MM.1S (cell line): Measurements from ENCODE around the gene CALD1.
A peak's percentile ranks its signal among the peaks of the same experiment; 100 is the strongest.

Experiments used
- DNase-seq: peaks from one replicate; pipeline ENCODE4 v3.0.0-alpha.2; 2015
- H2AFZ ChIP-seq: fragments of 300-600 bp; sonication (generic); 2 replicates; pipeline ENCODE4 v1.6.0; 2016; ENCODE audit warnings: antibody characterized with exemption, low read length
- H3F3A ChIP-seq: fragments of 300-600 bp; sonication (generic); 2 replicates; pipeline ENCODE4 v1.6.1; 2016; ENCODE audit warnings: mild to moderate bottlenecking, antibody characterized with exemption, low read length, moderate library complexity, mixed read lengths; ENCODE audit not compliant: insufficient read depth
- H3K27ac ChIP-seq: fragments of 300-600 bp; sonication (generic); 2 replicates; pipeline ENCODE4 v1.5.1; 2016; ENCODE audit warnings: mild to moderate bottlenecking, low read length
- H3K27me3 ChIP-seq: fragments of 300-600 bp; sonication (generic); replicated peaks from 2 replicates; pipeline ENCODE4 v1.6.0; 2016; ENCODE audit warnings: low read length; ENCODE audit not compliant: insufficient read depth
- H3K36me3 ChIP-seq: fragments of 300-600 bp; sonication (generic); replicated peaks from 2 replicates; pipeline ENCODE4 v1.6.1; 2016; ENCODE audit warnings: mild to moderate bottlenecking, low read length, mixed read lengths; ENCODE audit not compliant: insufficient read depth
- H3K4me1 ChIP-seq: fragments of 300-600 bp; sonication (generic); 2 replicates; pipeline ENCODE4 v1.6.1; 2016; ENCODE audit warnings: low read length, mixed read lengths
- H3K4me2 ChIP-seq: fragments of 300-600 bp; sonication (generic); 2 replicates; pipeline ENCODE4 v1.6.0; 2016; ENCODE audit warnings: low read depth, low read length
- H3K4me3 ChIP-seq: fragments of 300-600 bp; sonication (generic); 2 replicates; pipeline ENCODE4 v1.5.1; 2016; ENCODE audit warnings: low read length, mixed read lengths
- H3K79me2 ChIP-seq: fragments of 300-600 bp; sonication (generic); 2 replicates; pipeline ENCODE4 v1.6.1; 2016; ENCODE audit warnings: mixed run types, low read length, mixed read lengths
- H3K9ac ChIP-seq: fragments of 300-600 bp; sonication (generic); 2 replicates; pipeline ENCODE4 v1.6.1; 2016; ENCODE audit warnings: low read length, mixed read lengths
- H3K9me2 ChIP-seq: fragments of 300-600 bp; sonication (generic); replicated peaks from 2 replicates; pipeline ENCODE4 v1.6.1; 2016; ENCODE audit warnings: mild to moderate bottlenecking, low read length, mixed read lengths; ENCODE audit not compliant: insufficient read depth
- H3K9me3 ChIP-seq: fragments of 300-600 bp; sonication (generic); replicated peaks from 2 replicates; pipeline ENCODE4 v1.6.1; 2016; ENCODE audit warnings: mild to moderate bottlenecking, low read length, mixed read lengths; ENCODE audit not compliant: insufficient read depth
- H4K20me1 ChIP-seq: fragments of 300-600 bp; sonication (generic); 2 replicates; pipeline ENCODE4 v1.6.1; 2016; ENCODE audit warnings: mild to moderate bottlenecking, low read length, moderate library complexity, mixed read lengths; ENCODE audit not compliant: insufficient read depth
- EZH2 ChIP-seq: fragments of 300-600 bp; sonication (generic); optimal IDR thresholded peaks from 2 replicates; pipeline ENCODE3; 2017; ENCODE audit warnings: low read depth, mild to moderate bottlenecking, antibody characterized with exemption, low read length, mixed read lengths
- EZH2phosphoT487 ChIP-seq: fragments of 300-600 bp; sonication (generic); IDR thresholded peaks from 2 replicates; pipeline ENCODE4 v1.6.1; 2018; ENCODE audit warnings: antibody characterized with exemption, low read length
- TF ChIP-seq, protein P1 (sequence below): fragments of 300-600 bp; sonication (generic); IDR thresholded peaks from 2 replicates; pipeline ENCODE4 v1.5.1; 2016; ENCODE audit warnings: antibody characterized with exemption, low read length, mixed read lengths

CALD1 gene

DNA sequence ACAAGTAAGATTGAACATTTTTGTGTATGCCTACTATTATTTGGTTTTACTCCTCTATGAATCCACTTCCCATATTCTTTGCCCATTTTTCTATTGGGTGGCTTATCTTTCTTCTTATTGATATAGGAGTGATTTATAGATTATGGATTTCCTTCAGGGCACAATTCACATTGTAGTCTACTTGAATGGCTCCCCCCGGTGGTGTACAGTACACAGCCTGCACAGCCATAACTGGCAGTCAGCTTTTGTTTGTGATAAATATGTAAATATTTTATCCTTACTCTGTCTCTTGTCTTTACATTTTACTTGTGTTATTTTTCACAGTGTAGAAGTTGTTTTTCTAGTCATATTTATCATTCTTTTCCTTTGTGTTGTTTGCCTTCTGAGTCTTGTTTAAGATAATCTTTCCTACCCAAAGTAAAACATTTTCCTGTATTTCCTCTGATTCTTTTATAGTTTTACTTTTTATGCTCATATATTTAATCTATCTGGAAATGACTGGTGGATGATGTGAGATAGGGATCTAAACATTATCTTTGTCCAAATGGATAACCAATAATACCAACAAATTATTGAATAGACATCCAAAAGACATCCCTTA is 23.9 kb upstream of the CALD1 start:
- Histone ChIP-seq H4K20me1 (no peaks in the 10 kb centered on the region), H3K36me3 (no peaks in the 10 kb centered on the region), H3K4me1 (no peaks in the 10 kb centered on the region), H3K9me2 (no peaks in the 10 kb centered on the region), H3K9ac (no peak overlapping the region), H3K27me3 (no peaks in the 10 kb centered on the region), H3K27ac (no peak overlapping the region), H3K4me3 (no peak overlapping the region), H3K79me2 (no peaks in the 10 kb centered on the region), H3F3A (no peaks in the 10 kb centered on the region), H2AFZ (no peak overlapping the region), H3K9me3 (no peaks in the 10 kb centered on the region), H3K4me2 (no peak overlapping the region)
- TF ChIP-seq, protein P1, sequence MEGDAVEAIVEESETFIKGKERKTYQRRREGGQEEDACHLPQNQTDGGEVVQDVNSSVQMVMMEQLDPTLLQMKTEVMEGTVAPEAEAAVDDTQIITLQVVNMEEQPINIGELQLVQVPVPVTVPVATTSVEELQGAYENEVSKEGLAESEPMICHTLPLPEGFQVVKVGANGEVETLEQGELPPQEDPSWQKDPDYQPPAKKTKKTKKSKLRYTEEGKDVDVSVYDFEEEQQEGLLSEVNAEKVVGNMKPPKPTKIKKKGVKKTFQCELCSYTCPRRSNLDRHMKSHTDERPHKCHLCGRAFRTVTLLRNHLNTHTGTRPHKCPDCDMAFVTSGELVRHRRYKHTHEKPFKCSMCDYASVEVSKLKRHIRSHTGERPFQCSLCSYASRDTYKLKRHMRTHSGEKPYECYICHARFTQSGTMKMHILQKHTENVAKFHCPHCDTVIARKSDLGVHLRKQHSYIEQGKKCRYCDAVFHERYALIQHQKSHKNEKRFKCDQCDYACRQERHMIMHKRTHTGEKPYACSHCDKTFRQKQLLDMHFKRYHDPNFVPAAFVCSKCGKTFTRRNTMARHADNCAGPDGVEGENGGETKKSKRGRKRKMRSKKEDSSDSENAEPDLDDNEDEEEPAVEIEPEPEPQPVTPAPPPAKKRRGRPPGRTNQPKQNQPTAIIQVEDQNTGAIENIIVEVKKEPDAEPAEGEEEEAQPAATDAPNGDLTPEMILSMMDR, result peak; percentile 57
- TF ChIP-seq EZH2, result no peak
- no peak for DNase-seq

DNA sequence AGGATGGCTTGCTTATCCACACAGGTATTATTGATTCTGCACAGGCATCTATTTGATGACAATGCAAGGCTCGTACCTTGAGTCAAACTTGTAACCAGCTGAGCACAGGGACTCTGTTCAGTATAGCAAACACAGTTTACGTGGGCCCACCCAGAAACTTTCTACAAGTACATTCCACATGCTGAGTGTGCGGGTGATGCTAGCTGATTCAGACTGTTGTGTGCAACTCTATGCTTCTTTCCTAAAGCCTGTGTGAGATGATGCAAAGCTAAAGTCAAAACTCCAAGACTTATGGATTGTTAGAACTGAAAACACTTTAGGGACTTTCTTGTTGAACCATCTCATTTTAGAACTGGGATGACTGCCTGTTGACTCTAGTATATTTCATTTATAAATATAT is 21.5 kb upstream of the CALD1 start:
- Histone ChIP-seq H2AFZ (no peak overlapping the region), H3K79me2 (no peaks in the 10 kb centered on the region), H4K20me1 (no peaks in the 10 kb centered on the region), H3K9me3 (no peaks in the 10 kb centered on the region), H3K4me3 (no peak overlapping the region), H3F3A (no peaks in the 10 kb centered on the region), H3K9ac (no peak overlapping the region), H3K4me2 (no peak overlapping the region), H3K27ac (no peak overlapping the region), H3K36me3 (no peaks in the 10 kb centered on the region), H3K27me3 (no peaks in the 10 kb centered on the region), H3K9me2 (no peaks in the 10 kb centered on the region), H3K4me1 (no peaks in the 10 kb centered on the region)
- no peak for DNase-seq
- TF ChIP-seq EZH2phosphoT487 (no peak), EZH2 (no peak)
- TF ChIP-seq, protein P1, result no peak

DNA sequence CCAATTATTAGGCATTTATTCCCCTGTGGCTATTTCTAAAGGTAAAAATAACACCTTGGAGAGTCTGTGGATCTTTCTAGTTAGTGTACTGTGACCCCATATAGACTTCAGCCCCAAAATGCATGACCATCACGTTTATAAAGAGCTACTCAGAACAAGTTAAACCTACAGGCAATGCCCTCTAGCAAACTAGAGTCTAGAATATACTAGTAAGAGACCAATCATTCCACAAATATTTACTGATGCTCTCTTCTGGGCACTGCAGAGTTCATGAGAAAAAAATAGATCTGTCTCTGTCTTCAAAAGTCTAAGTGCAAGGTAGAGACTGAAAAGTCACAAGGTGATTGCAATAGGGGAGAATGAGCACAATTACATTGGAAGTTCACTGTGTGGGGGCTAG is 20.5 kb upstream of the CALD1 start:
- Histone ChIP-seq H3K4me1 (no peaks in the 10 kb centered on the region), H3K4me2 (no peak overlapping the region)

More for the DNA sequence above, 20.5 kb upstream of the CALD1 start:
- TF ChIP-seq EZH2 (no peak), EZH2phosphoT487 (no peak)
- TF ChIP-seq, protein P1, result no peak
- Histone ChIP-seq H3K79me2 (no peaks in the 10 kb centered on the region), H3F3A (no peaks in the 10 kb centered on the region), H2AFZ (no peak overlapping the region), H3K9ac (no peak overlapping the region), H3K27me3 (no peaks in the 10 kb centered on the region), H3K27ac (no peak overlapping the region), H3K9me3 (no peaks in the 10 kb centered on the region), H3K4me3 (no peak overlapping the region), H4K20me1 (no peaks in the 10 kb centered on the region), H3K36me3 (no peaks in the 10 kb centered on the region), H3K9me2 (no peaks in the 10 kb centered on the region)
- DNase-seq, result no peak
